ENCODE results near the gene MSANTD1. TPM values are rescaled to one million over a fixed set of nuclear protein-coding genes. Genes with fewer than 3 reads are reported as not detected.

The MSANTD1 gene
- total and polyA plus RNA-seq, 2 donors, result 0.24 to 0.85 TPM

- WGBS, result 78% methylated on average over 13 of the region's 13 CpGs
- Histone ChIP-seq H3K4me1 (ENCODE audit: insufficient read depth) (no peaks in the 10 kb centered on the region), H3K27ac (ENCODE audit: low read depth) (no peak overlapping the region), H3K36me3 (ENCODE audit: insufficient read depth) (no peaks in the 10 kb centered on the region), H3K4me3 (ENCODE audit: low read depth, low read length) (no peak overlapping the region)
- no peak for DNase-seq (ENCODE audit: extremely low spot score)
Measured at GRCh38 chr4:3283916-3284315, 35.0 kb downstream of the MSANTD1 start.

GRCh38 chr4:3284734-3285557 is 36.0 kb downstream of the MSANTD1 start:
- H3K4me1 ChIP-seq (ENCODE audit: insufficient read depth), result no peaks in the 10 kb centered on the region
- H3K36me3 ChIP-seq (ENCODE audit: insufficient read depth), result no peaks in the 10 kb centered on the region
- H3K27ac ChIP-seq (ENCODE audit: low read depth), result no peak overlapping the region
- no peak overlapping the region for H3K4me3 ChIP-seq (ENCODE audit: low read depth, low read length)
- no peak for DNase-seq (ENCODE audit: extremely low spot score)
- WGBS, result 82% methylated on average over 24 of the region's 24 CpGs

- DNase-seq (ENCODE audit: extremely low spot score), result no peak
- no peak overlapping the region for H3K27ac ChIP-seq (ENCODE audit: low read depth)
Measured at GRCh38 chr4:3285558-3286334, 36.8 kb downstream of the MSANTD1 start.

DNA sequence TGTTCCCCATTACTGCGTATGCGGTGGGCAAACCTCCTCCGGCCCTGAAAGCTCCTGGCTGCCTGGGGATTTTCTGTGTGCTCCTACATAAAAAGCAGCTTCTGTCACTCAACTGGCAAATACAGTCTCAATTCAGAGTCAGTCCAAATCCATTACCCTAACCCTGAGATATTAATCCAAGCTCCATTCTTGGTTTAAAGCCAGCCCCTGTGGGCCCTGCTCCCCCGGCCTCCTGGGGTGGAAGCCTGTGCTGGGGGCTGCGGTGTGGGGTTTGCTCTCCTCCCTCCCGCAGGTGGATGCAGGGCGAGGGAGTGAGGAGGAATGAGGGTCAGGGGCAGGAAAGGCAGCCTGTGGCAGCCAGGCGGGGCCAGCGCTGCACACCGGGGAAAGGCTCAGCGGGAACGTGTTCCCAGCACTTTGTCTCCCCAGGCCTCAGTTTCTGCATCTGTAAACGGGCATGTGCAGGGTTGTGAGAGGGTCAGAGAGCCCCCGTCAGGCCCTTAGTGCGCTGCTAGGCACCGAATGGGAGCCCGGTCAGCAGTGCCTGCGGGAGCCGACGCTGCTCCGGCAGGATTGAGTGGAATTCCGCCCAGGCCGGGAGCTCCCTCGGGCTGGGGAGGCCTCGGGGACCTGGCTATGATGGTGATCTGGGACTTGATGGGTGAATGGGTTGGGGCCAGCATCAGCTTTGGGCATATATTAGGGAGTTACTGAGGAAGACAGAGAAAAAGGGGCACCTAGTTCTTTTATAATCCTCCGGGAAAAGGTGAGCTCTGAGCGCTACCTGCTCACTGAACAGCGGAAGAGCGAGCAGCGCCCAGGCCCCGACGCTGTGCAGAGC is 37.6 kb downstream of the MSANTD1 start:
- Histone ChIP-seq H3K4me1 (ENCODE audit: insufficient read depth) (peaks cover 1% of the 10 kb centered on the region), H3K4me3 (ENCODE audit: low read depth, low read length) (no peak overlapping the region), H3K27ac (ENCODE audit: low read depth) (no peak overlapping the region), H3K36me3 (ENCODE audit: insufficient read depth) (no peaks in the 10 kb centered on the region)
- DNase-seq (ENCODE audit: extremely low spot score), result no peak
- 72% methylated on average over 32 of the region's 32 CpGs for WGBS

More at GRCh38 chr4:3285558-3286334, 36.8 kb downstream of the MSANTD1 start:
- Histone ChIP-seq H3K4me3 (ENCODE audit: low read depth, low read length) (no peak overlapping the region), H3K4me1 (ENCODE audit: insufficient read depth) (no peaks in the 10 kb centered on the region), H3K36me3 (ENCODE audit: insufficient read depth) (no peaks in the 10 kb centered on the region)
- WGBS, result 73% methylated on average over 38 of the region's 38 CpGs

GRCh38 chr4:3287271-3287971 is 38.5 kb downstream of the MSANTD1 start:
- peaks cover 1% of the 10 kb centered on the region for H3K4me1 ChIP-seq (ENCODE audit: insufficient read depth)
- H3K36me3 ChIP-seq (ENCODE audit: insufficient read depth), result no peaks in the 10 kb centered on the region
- H3K27ac ChIP-seq (ENCODE audit: low read depth), result no peak overlapping the region
- H3K4me3 ChIP-seq (ENCODE audit: low read depth, low read length), result no peak overlapping the region
- DNase-seq (ENCODE audit: extremely low spot score), result no peak
- WGBS, result 47% methylated on average over 14 of the region's 14 CpGs

GRCh38 chr4:3287972-3288570 is 39.1 kb downstream of the MSANTD1 start:
- Histone ChIP-seq H3K4me1 (ENCODE audit: insufficient read depth) (peaks cover 1% of the 10 kb centered on the region), H3K36me3 (ENCODE audit: insufficient read depth) (no peaks in the 10 kb centered on the region), H3K4me3 (ENCODE audit: low read depth, low read length) (no peak overlapping the region), H3K27ac (ENCODE audit: low read depth) (no peak overlapping the region)
- DNase-seq (ENCODE audit: extremely low spot score), result no peak
- 70% methylated on average over 24 of the region's 24 CpGs for WGBS

DNA sequence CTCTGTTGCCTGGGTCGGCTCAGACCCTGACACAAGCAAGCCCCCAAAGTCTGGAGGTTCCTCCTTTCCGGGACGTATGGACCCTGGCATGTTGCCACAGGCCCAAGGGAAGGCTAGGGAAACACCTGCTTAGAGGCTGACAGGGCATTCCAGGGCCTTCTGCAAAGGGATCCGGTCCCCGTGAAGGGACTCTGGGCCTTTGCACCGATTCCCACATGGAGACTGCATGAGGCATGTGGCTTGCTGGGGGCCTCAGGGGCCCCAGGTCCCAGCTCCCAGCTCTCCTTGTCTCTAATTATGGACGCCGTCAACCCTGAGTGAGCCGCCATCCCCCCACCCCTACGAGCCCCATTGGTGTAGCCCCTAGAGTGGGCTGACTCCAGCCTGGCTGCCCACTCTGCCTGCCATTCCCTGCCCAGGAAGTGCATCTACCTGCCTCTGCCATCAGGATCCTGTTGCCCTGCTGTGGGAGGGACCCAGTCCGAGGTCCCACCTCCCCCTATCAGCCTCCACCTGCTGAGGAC is 39.7 kb downstream of the MSANTD1 start:
- Histone ChIP-seq H3K27ac (ENCODE audit: low read depth) (no peak overlapping the region), H3K4me3 (ENCODE audit: low read depth, low read length) (no peak overlapping the region), H3K4me1 (ENCODE audit: insufficient read depth) (peaks cover 1% of the 10 kb centered on the region), H3K36me3 (ENCODE audit: insufficient read depth) (no peaks in the 10 kb centered on the region)
- WGBS, result 67% methylated on average over 11 of the region's 11 CpGs
- DNase-seq (ENCODE audit: extremely low spot score), result no peak

- WGBS, result 94% methylated on average over 11 of the region's 11 CpGs
- no peak overlapping the region for H3K4me3 ChIP-seq (ENCODE audit: low read depth, low read length)
- no peak overlapping the region for H3K27ac ChIP-seq (ENCODE audit: low read depth)
- peaks cover 1% of the 10 kb centered on the region for H3K4me1 ChIP-seq (ENCODE audit: insufficient read depth)
- no peak for DNase-seq (ENCODE audit: extremely low spot score)
- H3K36me3 ChIP-seq (ENCODE audit: insufficient read depth), result no peaks in the 10 kb centered on the region
Measured at GRCh38 chr4:3290476-3290875, 41.5 kb downstream of the MSANTD1 start.

DNA sequence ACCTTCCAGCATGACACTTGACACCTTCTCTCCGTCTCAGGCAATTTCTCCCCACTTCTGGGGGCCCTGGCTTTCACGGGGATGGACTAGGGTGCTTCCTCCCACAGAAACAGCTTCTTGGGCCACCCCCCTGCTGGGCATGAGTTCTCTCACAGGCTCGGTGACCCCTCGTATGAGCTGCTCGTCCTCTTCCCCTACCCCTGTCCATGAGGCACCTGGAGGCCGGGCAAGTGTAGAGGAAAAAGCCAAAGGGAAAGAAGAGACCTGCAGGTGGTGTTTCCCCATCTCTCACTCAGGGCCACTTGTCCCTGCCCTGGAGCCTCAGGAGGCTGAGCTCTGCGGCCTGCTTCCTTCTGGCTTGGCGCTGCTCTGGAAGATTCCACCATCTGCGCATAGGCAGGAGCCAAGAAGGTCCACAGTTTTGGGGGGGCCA is 41.9 kb downstream of the MSANTD1 start:
- Histone ChIP-seq H3K4me1 (ENCODE audit: insufficient read depth) (peaks cover 1% of the 10 kb centered on the region), H3K4me3 (ENCODE audit: low read depth, low read length) (no peak overlapping the region), H3K27ac (ENCODE audit: low read depth) (no peak overlapping the region), H3K36me3 (ENCODE audit: insufficient read depth) (no peaks in the 10 kb centered on the region)
- DNase-seq (ENCODE audit: extremely low spot score), result no peak
- WGBS, result 88% methylated on average over 9 of the region's 9 CpGs

- no peak overlapping the region for H3K27ac ChIP-seq (ENCODE audit: low read depth)
- 40% methylated on average over 24 of the region's 24 CpGs for WGBS
- no peaks in the 10 kb centered on the region for H3K36me3 ChIP-seq (ENCODE audit: insufficient read depth)
- peaks cover 1% of the 10 kb centered on the region for H3K4me1 ChIP-seq (ENCODE audit: insufficient read depth)
- H3K4me3 ChIP-seq (ENCODE audit: low read depth, low read length), result peak overlapping the region; percentile 69
- DNase-seq (ENCODE audit: extremely low spot score), result no peak
Measured at GRCh38 chr4:3291411-3291968, 42.5 kb downstream of the MSANTD1 start.

DNA sequence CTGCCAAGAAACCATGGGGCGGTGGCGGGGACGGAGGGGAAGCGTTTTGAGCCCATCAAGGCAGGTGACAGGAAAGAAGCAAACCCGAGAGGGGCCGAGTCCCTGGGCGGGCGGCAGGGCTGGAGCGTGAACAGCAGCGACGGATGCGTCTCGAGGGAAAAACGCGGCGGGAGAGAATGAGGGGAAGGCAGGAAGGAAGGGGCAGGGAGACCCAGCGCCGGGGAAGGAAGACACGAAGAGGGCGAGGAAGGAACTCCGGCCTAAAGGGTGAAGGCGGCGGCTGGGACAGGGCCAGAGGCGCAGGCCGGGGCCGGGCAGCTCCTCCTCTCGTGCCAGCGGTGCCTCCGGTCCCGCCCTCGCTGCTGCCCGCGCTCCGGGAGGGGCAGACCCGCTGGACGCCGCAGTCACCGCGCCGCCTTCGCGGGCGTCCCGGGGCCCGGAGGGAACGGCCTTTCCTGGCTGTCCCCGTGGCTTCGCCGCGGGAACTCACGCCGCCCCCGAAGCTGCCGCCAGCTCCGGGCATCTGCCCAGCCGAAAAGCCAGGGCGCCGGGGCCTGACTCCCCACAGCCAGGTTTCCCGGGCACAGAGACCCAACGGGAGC is 43.1 kb downstream of the MSANTD1 start:
- peaks cover 1% of the 10 kb centered on the region for H3K4me1 ChIP-seq (ENCODE audit: insufficient read depth)
- peak overlapping the region; percentile 90 for H3K27ac ChIP-seq (ENCODE audit: low read depth)
- DNase-seq (ENCODE audit: extremely low spot score), result no peak
- peak overlapping the region; percentile 69 for H3K4me3 ChIP-seq (ENCODE audit: low read depth, low read length)
- WGBS, result under 1% methylated on average over 60 of the region's 60 CpGs
- H3K36me3 ChIP-seq (ENCODE audit: insufficient read depth), result no peaks in the 10 kb centered on the region

Data from urinary bladder (tissue), 4 donors.